Measurements from ENCODE around the gene NISCH. TPM values are rescaled to one million over a fixed set of nuclear protein-coding genes. Genes with fewer than 3 reads are reported as not detected.

Gene NISCH
- total RNA-seq, 2 experiments from 2014 or later: 77.2 to 82.6 TPM

- DNase-seq (no peak), ATAC-seq (no peak)
- peaks cover 37% of the 10 kb centered on the region for H3K36me3 Mint-ChIP-seq (ENCODE audit: low read depth)
- ChIA-PET POLR2A (no interaction called here), CTCF (no interaction called here)
- no peak overlapping the region for H3K4me3 Mint-ChIP-seq
- H3K27me3 Mint-ChIP-seq (ENCODE audit: low read depth): no peaks in the 10 kb centered on the region
- H3K9me3 Mint-ChIP-seq (ENCODE audit: insufficient read depth): no peaks in the 10 kb centered on the region
- H3K27ac Mint-ChIP-seq: peak overlapping the region; percentile 37
- H3K4me1 Mint-ChIP-seq (ENCODE audit: low read depth): no peaks in the 10 kb centered on the region
Observed at GRCh38 chr3:52480768-52481715, 25.6 kb downstream of the NISCH start.

DNA sequence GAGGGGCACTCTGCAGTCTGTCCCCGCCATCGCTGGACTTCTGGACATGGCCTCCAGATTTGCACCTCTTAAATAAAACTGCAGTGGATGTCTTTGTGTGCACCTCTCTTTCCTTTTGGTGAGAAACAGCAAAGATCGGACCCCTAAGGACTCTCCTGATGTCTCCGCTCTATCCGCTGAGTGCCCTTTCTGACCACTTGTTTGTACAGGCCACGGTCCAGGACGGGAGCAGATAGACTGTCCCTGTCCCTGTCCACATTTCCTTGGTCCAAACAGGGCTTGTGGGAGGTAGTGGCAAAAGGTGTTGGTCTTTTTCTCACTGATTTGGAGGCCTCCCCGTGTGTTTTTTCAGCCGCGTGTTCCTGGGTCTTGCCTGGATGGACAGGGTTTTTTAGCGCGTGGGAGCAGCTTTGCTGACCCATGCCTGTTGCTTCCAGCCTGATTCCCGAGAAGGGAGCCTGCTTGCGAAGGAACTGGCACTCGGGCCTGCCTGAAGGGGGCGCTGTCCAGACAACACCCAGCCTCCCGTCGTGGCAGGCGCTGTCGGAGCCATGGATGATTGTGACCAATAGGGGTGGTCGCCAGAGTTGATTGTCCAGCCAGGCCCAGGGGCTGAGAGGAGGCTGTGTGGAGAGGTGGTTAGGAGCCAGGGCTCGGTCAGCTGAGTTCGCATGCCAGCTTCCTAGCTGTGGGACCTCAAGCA, 26.6 kb downstream of the NISCH start:
- ChIA-PET CTCF (interaction anchor here (0.8 to 1.8 kb wide), 3 partner anchors 8 to 34 kb away, joined by 3 to 5 read pairs (median 3); no protein-coding TSS in a partner anchor), POLR2A (interaction anchor here (0.6 kb wide), 1 partner anchor 12 kb away, joined by 3 read pairs; no protein-coding TSS in a partner anchor)
- ATAC-seq (no peak), DNase-seq (no peak)
- Mint-ChIP-seq H3K36me3 (ENCODE audit: low read depth) (peaks cover 32% of the 10 kb centered on the region), H3K27me3 (ENCODE audit: low read depth) (no peaks in the 10 kb centered on the region), H3K9me3 (ENCODE audit: insufficient read depth) (no peaks in the 10 kb centered on the region), H3K27ac (no peak overlapping the region), H3K4me3 (no peak overlapping the region), H3K4me1 (ENCODE audit: low read depth) (no peaks in the 10 kb centered on the region)

GRCh38 chr3:52483081-52483480, 27.7 kb downstream of the NISCH start:
- Mint-ChIP-seq H3K4me1 (ENCODE audit: low read depth) (no peaks in the 10 kb centered on the region), H3K4me3 (no peak overlapping the region), H3K27ac (no peak overlapping the region), H3K36me3 (ENCODE audit: low read depth) (peaks cover 36% of the 10 kb centered on the region), H3K27me3 (ENCODE audit: low read depth) (no peaks in the 10 kb centered on the region), H3K9me3 (ENCODE audit: insufficient read depth) (no peaks in the 10 kb centered on the region)
- CTCF ChIA-PET: interaction anchor here (0.6 to 1.8 kb wide), 2 partner anchors 11 to 12 kb away, joined by 3 to 5 read pairs; partner anchors contain the start of gene STAB1
- ATAC-seq (no peak), DNase-seq (no peak)
- POLR2A ChIA-PET: no interaction called here

DNA sequence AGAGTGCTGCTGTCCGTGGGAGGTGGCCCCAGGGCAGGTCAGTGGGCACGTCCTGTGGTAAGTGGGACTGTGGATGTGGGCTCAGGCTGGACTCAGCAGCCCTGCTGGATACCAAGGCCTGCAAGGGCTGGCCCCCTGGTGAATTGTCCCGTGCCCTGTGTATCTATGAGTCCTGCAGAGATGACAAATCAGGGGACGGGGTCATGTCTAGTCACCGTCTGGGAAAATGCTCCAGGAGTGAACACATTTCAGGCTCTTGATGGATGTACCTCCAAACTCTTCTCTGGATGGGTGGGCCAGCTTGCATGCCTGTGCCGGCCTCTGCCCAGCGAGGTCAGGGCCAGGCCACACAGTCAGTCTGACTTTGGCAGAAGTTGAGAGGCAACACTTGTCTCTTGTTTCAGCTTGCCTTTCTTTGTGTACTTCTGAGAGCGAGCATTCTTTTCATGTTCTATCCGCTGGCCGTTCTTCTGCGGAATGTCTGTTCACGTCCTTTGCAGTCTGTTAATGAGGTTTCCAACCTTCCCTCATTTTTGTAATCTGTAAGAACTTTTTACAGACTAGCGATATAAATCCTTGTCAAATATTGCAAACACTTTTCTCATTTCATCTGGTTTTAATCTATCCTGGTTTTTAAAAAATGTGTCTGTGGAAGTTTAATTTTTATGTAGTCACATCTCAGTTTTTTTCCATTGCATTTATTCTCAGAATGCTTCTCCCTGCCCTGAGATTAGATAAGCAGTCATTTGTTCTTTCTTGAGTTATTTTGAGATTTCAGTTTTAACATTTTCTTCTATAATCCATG, 28.4 kb downstream of the NISCH start:
- POLR2A ChIA-PET: no interaction called here

DNA sequence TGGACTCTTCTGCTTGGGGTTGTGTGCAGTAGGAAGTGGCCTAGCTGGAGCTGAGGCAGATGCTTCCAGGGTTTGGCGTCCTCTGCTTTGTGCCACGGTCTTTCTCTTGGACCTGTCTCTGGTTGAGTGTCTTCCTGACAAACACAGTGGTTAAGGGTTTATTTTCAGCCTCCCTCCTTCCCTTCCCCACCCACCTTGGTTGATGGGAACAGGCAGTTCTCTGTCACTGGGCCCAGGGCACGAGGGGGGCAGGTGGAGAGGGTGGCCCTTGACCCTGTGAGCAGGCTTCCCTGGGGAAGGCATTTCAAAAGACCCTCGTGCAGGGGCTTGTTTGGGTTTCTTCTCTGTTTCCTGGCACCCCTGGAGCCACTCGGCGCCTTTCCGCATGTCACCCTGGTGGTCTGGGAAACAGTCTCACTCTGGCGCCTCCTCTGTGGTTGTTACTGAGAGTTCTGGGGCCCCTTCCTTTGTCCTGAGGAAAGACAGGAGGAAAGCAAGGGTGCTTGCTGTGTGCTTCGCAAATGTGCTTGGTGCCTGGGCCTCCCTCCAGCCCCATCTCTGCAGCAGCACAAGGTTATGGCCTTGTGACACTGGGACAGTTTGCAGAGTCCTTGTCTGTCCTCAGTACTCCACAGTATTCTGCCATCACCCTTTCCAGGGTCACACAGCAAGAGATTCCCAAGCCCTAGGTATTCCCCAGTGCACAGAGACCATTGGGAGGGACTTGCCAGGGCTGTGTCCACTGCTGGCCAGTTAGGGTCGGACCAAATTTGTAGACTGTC, 29.5 kb downstream of the NISCH start:
- ATAC-seq (no peak), DNase-seq (no peak)
- ChIA-PET POLR2A (no interaction called here), CTCF (no interaction called here)
- Mint-ChIP-seq H3K36me3 (ENCODE audit: low read depth) (peaks cover 26% of the 10 kb centered on the region), H3K9me3 (ENCODE audit: insufficient read depth) (no peaks in the 10 kb centered on the region), H3K27ac (no peak overlapping the region), H3K4me1 (ENCODE audit: low read depth) (no peaks in the 10 kb centered on the region), H3K4me3 (no peak overlapping the region), H3K27me3 (ENCODE audit: low read depth) (no peaks in the 10 kb centered on the region)

More for the DNA sequence above, 28.4 kb downstream of the NISCH start:
- Mint-ChIP-seq H3K27ac (no peak overlapping the region), H3K27me3 (ENCODE audit: low read depth) (no peaks in the 10 kb centered on the region), H3K36me3 (ENCODE audit: low read depth) (peaks cover 35% of the 10 kb centered on the region), H3K9me3 (ENCODE audit: insufficient read depth) (no peaks in the 10 kb centered on the region), H3K4me1 (ENCODE audit: low read depth) (no peaks in the 10 kb centered on the region), H3K4me3 (no peak overlapping the region)
- CTCF ChIA-PET: interaction anchor here (1.8 kb wide), 1 partner anchor 12 kb away, joined by 5 read pairs; no protein-coding TSS in a partner anchor
- DNase-seq (no peak), ATAC-seq (no peak)

DNA sequence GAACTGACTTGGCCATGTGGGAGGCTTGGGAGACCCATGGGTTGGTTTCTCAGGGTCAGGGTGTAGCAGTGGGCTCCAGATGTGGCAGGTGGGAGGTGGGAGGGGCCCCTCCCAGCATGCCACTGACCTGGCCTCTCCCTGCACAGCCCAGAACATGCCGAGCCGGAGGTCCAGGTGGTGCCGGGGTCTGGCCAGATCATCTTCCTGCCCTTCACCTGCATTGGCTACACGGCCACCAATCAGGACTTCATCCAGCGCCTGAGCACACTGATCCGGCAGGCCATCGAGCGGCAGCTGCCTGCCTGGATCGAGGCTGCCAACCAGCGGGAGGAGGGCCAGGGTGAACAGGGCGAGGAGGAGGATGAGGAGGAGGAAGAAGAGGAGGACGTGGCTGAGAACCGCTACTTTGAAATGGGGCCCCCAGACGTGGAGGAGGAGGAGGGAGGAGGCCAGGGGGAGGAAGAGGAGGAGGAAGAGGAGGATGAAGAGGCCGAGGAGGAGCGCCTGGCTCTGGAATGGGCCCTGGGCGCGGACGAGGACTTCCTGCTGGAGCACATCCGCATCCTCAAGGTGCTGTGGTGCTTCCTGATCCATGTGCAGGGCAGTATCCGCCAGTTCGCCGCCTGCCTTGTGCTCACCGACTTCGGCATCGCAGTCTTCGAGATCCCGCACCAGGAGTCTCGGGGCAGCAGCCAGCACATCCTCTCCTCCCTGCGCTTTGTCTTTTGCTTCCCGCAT, 31.8 kb downstream of the NISCH start:
- no peak for ATAC-seq
- POLR2A ChIA-PET: no interaction called here
- DNase-seq: no peak
- no peak overlapping the region for H3K27ac Mint-ChIP-seq
- H3K36me3 Mint-ChIP-seq (ENCODE audit: low read depth): peaks cover 18% of the 10 kb centered on the region
- CTCF ChIA-PET: no interaction called here
- H3K27me3 Mint-ChIP-seq (ENCODE audit: low read depth): no peaks in the 10 kb centered on the region
- H3K4me3 Mint-ChIP-seq: no peak overlapping the region
- no peaks in the 10 kb centered on the region for H3K9me3 Mint-ChIP-seq (ENCODE audit: insufficient read depth)
- H3K4me1 Mint-ChIP-seq (ENCODE audit: low read depth): no peaks in the 10 kb centered on the region

- Mint-ChIP-seq H3K27ac (no peak overlapping the region), H3K4me3 (no peak overlapping the region), H3K9me3 (ENCODE audit: insufficient read depth) (no peaks in the 10 kb centered on the region), H3K27me3 (ENCODE audit: low read depth) (no peaks in the 10 kb centered on the region), H3K36me3 (ENCODE audit: low read depth) (peaks cover 25% of the 10 kb centered on the region), H3K4me1 (ENCODE audit: low read depth) (no peaks in the 10 kb centered on the region)
- no peak for ATAC-seq
- CTCF ChIA-PET: interaction anchor here (1.5 kb wide), 1 partner anchor 42 kb away, joined by 5 read pairs; no protein-coding TSS in a partner anchor
- POLR2A ChIA-PET: interaction anchor here (0.8 kb wide), 1 partner anchor 10 kb away, joined by 3 read pairs; no protein-coding TSS in a partner anchor
- DNase-seq: no peak
Observed at GRCh38 chr3:52487788-52488691, 32.6 kb downstream of the NISCH start.

DNA sequence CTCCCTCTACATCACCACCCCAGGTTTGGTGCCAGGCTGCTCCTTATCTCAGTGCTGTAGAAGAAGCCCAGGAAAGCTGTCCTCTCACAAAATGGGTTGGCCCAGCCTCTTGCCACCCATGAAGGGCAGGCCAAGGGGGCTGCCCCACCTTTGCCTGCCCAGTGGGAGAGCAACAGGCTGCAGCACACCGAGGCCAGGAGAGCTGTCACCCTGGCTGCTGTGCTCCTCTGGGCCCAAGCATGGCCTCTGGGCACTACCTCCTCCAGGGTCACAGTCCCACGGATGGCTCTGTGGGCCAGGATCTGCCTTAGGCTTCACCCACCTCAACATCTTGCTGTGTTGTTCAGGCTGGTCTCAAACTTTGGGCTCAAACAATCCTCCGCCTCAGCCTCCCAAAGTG, 33.3 kb downstream of the NISCH start:
- H3K4me3 Mint-ChIP-seq: no peak overlapping the region
- H3K27ac Mint-ChIP-seq: no peak overlapping the region
- peaks cover 25% of the 10 kb centered on the region for H3K36me3 Mint-ChIP-seq (ENCODE audit: low read depth)
- ChIA-PET CTCF (interaction anchor here (0.9 to 1.5 kb wide), 2 partner anchors 10 to 43 kb away, joined by 3 to 5 read pairs; no protein-coding TSS in a partner anchor), POLR2A (interaction anchor here (0.8 kb wide), 1 partner anchor 9 kb away, joined by 3 read pairs; no protein-coding TSS in a partner anchor)
- DNase-seq: no peak
- ATAC-seq: no peak
- H3K4me1 Mint-ChIP-seq (ENCODE audit: low read depth): no peaks in the 10 kb centered on the region
- H3K27me3 Mint-ChIP-seq (ENCODE audit: low read depth): no peaks in the 10 kb centered on the region
- H3K9me3 Mint-ChIP-seq (ENCODE audit: insufficient read depth): no peaks in the 10 kb centered on the region

GRCh38 chr3:52489453-52489852, 34.0 kb downstream of the NISCH start:
- H3K4me3 Mint-ChIP-seq: no peak overlapping the region
- no peak for ATAC-seq
- no peak for DNase-seq
- H3K27ac Mint-ChIP-seq: no peak overlapping the region
- ChIA-PET POLR2A (no interaction called here), CTCF (interaction anchor here (0.9 to 1.5 kb wide), 2 partner anchors 9 to 44 kb away, joined by 3 to 5 read pairs; no protein-coding TSS in a partner anchor)
- H3K9me3 Mint-ChIP-seq (ENCODE audit: insufficient read depth): no peaks in the 10 kb centered on the region
- H3K27me3 Mint-ChIP-seq (ENCODE audit: low read depth): no peaks in the 10 kb centered on the region
- H3K4me1 Mint-ChIP-seq (ENCODE audit: low read depth): peaks cover 2% of the 10 kb centered on the region
- peaks cover 24% of the 10 kb centered on the region for H3K36me3 Mint-ChIP-seq (ENCODE audit: low read depth)

Measured in activated CD8-positive, alpha-beta T cell treated with anti-CD3 and anti-CD28 coated beads, Interleukin-2, amount 10 ng/mL, durations not matched to agents 7 days and 5 days (primary cell).